GM12872 (cell line): ENCODE results near the gene AMDHD1.
A peak's percentile ranks its signal among the peaks of the same experiment; 100 is the strongest.

Experiments
- TF ChIP-seq, protein P1 (sequence below): IDR thresholded peaks from 3 replicates; pipeline ENCODE4 v1.5.1; 2011; ENCODE audit warnings: low read depth, mild to moderate bottlenecking, low read length, moderate library complexity; ENCODE audit not compliant: insufficient read depth

The AMDHD1 gene

DNA sequence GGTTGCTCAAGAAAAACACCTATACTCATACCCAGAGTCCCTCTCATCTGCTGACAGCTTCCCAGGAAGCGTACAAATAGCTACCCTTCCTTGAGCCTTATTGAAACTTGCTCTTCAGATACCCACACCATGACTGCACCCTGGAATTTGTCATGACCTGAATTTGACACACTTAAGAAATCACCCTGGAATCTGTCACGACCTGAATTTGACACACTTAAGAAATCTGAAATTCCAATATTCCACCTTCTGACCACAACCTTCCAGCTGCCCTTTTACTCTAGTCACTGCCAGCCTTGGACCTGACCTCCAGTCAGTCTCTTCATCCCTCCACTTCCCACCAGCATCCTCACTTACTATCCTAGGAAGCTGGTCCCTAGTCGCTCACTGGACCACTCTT, 54.1 kb downstream of the AMDHD1 start:
- TF ChIP-seq, protein P1, sequence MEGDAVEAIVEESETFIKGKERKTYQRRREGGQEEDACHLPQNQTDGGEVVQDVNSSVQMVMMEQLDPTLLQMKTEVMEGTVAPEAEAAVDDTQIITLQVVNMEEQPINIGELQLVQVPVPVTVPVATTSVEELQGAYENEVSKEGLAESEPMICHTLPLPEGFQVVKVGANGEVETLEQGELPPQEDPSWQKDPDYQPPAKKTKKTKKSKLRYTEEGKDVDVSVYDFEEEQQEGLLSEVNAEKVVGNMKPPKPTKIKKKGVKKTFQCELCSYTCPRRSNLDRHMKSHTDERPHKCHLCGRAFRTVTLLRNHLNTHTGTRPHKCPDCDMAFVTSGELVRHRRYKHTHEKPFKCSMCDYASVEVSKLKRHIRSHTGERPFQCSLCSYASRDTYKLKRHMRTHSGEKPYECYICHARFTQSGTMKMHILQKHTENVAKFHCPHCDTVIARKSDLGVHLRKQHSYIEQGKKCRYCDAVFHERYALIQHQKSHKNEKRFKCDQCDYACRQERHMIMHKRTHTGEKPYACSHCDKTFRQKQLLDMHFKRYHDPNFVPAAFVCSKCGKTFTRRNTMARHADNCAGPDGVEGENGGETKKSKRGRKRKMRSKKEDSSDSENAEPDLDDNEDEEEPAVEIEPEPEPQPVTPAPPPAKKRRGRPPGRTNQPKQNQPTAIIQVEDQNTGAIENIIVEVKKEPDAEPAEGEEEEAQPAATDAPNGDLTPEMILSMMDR = no peak

GRCh38 chr12:95997911-95998510, 54.9 kb downstream of the AMDHD1 start:
- TF ChIP-seq, protein P1 = no peak

GRCh38 chr12:95998611-95999286, 55.6 kb downstream of the AMDHD1 start:
- TF ChIP-seq, protein P1 = peak; percentile 74

GRCh38 chr12:95999484-95999883, 56.4 kb downstream of the AMDHD1 start:
- TF ChIP-seq, protein P1 = no peak

- TF ChIP-seq, protein P1 = no peak
Observed at GRCh38 chr12:96000858-96001257, 57.7 kb downstream of the AMDHD1 start.

DNA sequence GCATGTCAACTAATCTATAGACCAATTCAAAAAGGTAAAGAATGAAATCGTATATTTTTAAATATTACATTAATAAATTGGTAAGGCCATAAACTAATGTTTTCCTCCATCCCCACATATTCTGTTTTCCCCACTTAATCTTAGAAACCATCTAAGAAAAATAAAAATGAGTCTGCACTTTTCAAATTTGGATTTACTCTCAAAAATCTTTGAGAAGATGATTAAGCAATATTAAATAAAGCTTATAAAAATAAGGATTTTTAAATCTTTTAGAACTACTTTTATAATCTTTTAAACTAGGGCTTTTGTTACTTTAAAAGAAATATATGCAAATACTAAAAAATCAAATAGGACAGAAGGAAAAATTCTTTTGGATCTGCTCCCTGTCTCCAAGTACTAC, 63.6 kb downstream of the AMDHD1 start:
- TF ChIP-seq, protein P1 = no peak

DNA sequence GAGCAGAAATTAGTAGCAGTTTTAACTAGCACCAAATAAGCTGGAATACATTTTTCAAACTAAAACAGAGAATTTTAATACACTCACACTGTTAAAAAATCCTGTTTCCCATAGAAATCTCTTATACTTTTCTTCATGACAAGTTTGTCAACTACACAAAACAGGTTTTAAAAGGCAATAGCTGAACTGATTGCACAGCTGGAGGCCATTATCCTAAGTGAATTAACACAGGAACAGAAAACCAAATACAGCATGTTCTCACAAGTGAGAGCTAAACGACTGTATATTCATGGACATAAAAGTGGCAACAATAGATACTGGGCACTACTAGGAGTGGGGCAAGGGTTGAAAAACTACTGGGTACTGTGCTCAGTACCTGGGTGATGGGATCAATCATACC, 64.6 kb downstream of the AMDHD1 start:
- TF ChIP-seq, protein P1 = no peak
